Measurements from ENCODE around the gene CYSTM1.
"Not testable (repeated sequence)": the region's sequence is repeated elsewhere in the genome, so short reads cannot be mapped to it uniquely, and the experiment has no call there.

DNA sequence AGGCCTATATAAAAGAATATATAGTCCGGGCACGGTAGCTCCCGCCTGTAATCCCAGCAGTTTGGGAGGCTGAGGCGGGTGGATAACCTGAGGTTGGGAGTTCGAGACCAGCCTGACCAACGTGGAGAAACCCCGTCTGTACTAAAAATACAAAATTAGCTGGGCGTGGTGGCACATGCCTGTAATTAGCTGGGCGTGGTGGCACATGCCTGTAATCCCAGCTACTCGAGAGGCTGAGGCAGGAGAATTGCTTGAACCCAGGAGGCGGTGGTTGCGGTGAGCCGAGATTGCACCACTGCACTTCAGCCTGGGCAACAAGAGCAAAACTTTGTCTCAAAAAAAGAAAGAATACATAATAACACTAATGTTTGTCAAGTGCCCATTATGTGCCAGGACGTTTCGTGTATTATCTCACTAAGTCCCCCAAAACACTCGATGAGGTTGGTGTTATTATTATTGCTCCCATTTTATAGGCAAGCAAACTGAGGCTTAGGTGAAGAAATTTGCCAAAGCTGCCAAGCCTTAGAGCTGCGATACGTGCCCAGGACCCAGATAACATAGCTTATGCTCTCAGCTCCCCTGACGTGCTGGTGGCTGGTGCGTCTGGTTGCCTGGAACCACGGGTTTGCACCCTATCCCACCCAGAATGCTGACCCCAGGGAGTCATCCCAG is 20.1 kb upstream of the CYSTM1 start:
- TF ChIP-seq, protein P1, sequence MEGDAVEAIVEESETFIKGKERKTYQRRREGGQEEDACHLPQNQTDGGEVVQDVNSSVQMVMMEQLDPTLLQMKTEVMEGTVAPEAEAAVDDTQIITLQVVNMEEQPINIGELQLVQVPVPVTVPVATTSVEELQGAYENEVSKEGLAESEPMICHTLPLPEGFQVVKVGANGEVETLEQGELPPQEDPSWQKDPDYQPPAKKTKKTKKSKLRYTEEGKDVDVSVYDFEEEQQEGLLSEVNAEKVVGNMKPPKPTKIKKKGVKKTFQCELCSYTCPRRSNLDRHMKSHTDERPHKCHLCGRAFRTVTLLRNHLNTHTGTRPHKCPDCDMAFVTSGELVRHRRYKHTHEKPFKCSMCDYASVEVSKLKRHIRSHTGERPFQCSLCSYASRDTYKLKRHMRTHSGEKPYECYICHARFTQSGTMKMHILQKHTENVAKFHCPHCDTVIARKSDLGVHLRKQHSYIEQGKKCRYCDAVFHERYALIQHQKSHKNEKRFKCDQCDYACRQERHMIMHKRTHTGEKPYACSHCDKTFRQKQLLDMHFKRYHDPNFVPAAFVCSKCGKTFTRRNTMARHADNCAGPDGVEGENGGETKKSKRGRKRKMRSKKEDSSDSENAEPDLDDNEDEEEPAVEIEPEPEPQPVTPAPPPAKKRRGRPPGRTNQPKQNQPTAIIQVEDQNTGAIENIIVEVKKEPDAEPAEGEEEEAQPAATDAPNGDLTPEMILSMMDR (conservative IDR thresholded peaks at IDR 0.05; ENCODE audit: low read depth, low read length): not testable (repeated sequence)
- not testable (repeated sequence) for TF ChIP-seq EZH2 (IDR thresholded peaks at IDR 0.05; ENCODE audit: low read length, unreplicated experiment)
